ENCODE measurements around the gene REXO5.

DNA sequence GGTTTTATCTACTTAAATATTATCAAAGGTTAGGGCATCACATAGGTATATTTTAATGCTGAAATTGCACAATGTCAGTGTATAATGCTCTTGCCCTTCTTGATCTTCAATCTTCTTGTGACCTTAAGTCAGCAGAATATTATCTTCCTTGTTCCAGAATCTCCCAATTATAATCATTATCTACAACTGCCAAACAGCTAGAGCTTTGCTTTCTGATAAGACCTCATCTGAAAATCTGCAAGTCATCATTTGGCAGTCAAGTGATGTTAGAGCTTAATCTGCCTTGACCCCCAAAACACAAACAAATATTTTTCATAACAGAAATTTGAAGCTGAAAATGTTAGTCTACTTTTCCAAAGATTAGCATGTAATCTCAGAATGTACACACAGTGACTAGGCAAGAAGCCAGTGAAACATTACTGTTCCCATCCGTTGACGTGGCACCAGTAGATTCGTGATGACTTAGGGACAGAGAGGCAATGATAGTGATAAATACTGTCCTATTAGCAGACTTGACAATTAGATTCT is 19.8 kb downstream of the REXO5 start:
- TF ChIP-seq EZH2 (IDR thresholded peaks at IDR 0.05; ENCODE audit: low read length, unreplicated experiment): no peak
- no peak for TF ChIP-seq CTCF (conservative IDR thresholded peaks at IDR 0.05; ENCODE audit: low read depth, low read length)
- no peak for TF ChIP-seq EZH2phosphoT487 (IDR thresholded peaks at IDR 0.05; ENCODE audit: borderline replicate concordance, low read length)
